ENCODE results near the gene AP5Z1.
"Not testable (repeated sequence)": the region's sequence is repeated elsewhere in the genome, so short reads cannot be mapped to it uniquely, and the experiment has no call there.

AP5Z1 gene

DNA sequence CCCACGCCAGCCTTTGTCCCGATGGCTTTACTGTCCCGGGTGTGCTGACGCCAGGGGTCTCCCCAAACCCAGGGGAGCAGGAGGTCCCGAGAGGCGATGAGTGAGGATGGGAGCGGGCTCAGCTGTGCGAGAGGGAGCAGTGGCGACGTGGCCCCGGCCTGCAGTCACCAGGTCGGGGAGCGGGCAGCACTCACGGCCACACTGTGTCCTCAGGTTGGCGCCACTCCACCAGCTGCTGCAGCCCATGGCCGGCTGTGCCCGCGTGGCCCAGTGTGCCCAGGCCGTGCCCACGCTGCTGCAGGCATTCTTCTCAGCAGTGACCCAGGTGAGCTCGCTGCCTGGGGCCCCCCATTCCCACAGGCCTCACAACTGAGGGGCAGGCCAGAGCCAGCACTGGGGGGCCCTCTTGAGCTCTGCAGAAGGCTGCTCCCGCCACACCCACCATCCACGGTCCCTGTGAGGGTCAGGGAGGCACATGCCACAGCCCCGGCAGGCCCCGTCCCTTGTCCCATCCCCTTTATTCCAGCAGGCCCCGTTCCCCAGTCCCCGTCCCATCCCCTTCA lies 13.3 kb downstream of the AP5Z1 start:
- no peak for DNase-seq

DNA sequence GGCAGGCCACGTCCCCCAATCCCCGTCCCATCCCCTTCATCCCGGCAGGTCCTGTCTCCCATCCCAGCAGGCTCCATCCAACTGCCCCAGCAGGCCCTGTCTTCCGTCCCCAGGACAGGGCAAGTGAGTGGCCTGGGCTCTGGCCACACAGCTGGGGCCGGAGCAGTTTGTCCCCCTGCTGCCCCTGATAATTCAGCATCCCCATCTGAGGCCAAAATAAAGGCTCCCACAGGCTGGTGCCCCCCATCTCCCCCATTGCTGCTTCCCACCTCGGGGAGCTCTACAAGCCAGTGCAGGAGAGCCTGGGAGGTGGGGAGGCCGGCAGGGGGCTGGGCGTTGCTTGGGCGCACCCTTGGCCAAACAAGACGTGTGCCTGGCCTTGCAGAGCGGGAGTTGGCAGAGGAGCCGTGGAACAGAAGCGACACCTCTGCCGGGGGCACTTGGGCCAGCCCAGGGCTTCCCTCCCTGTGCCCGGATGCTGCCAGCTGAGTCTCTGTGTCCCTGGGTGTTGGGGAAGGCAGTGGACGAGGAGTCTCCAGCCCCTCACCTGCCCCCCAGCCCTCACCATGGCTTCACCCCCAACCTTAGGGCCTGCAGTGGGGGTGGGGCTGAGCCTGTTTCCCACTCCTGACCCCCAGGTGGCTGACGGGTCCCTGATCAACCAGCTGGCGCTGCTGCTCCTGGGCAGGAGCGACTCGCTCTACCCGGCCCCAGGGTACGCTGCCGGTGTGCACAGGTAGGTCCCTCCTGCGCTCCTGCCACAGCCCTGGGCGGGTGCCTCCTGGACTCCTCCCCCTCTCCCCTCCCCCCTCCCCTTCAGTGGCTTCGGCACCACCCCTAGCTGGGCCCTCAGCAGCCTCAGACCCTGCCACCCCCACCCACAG lies 14.0 kb downstream of the AP5Z1 start:
- no peak for DNase-seq

DNA sequence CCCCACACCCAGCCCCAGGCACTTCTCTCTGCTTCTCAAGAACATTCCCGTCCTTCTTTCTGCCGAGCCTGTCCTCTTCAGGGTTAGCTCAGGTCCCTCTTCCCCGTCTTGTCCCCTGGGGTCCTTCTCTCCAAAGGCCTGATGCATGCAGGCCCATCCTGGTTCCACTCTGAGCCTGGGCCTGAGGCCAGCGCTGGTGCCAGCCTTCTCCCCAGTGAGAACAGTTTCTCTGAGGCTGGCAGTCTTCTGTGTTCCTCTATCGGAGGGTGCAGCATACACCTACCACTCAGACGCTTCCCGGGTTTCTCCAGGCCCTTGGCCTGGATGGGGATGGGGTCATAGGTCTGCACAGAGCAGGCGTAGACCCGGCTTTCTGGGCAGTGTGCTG lies 14.6 kb downstream of the AP5Z1 start:
- no peak for DNase-seq

DNA sequence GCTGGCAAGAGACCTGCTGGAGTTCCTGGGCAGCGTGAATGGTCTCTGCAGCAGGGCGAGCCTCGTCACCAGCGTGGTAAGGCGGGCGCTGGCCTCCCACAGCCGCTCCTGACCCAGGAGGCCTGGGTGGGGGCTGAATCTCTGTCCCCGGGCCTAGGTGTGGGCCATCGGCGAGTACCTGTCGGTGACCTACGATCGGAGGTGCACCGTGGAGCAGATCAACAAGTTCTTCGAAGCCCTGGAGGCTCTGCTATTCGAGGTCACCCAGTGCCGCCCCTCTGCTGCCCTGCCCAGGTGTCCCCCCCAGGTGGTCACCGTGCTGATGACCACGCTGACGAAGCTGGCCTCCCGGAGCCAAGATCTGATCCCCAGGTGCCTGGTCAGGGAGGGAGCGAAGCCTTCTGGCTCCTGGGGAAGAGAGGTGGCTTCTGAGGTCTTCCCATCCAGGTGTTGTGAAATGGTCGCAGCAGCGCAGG lies 15.1 kb downstream of the AP5Z1 start:
- DNase-seq: no peak

DNA sequence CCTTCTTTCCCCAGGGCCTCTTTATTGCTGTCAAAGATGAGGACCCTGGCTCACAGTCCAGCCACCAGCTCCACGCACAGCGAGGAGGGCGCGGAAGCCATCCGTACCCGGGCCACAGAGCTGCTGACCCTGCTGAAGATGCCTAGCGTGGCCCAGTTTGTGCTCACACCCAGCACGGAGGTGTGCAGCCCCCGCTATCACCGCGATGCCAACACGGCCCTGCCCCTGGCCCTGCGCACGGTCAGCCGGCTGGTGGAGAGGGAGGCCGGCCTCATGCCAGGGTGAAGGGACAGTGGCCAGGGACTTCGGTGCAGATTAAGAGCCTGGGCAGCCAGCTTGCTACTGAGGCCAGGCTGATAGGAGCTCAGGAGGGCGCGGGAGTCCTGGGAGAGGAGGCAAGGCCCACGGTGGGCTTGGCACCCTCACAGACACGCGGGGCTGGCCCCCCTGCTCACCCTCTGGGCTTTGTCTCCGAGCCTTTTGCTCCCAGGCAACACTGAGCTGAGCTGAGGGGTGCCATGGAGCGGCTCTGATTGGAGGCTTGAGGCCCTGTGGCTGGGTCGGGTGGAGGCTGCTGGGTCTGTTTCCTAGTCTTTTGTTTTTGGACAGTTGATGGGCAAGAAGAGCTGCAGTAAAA lies 15.8 kb downstream of the AP5Z1 start:
- DNase-seq: no peak

DNA sequence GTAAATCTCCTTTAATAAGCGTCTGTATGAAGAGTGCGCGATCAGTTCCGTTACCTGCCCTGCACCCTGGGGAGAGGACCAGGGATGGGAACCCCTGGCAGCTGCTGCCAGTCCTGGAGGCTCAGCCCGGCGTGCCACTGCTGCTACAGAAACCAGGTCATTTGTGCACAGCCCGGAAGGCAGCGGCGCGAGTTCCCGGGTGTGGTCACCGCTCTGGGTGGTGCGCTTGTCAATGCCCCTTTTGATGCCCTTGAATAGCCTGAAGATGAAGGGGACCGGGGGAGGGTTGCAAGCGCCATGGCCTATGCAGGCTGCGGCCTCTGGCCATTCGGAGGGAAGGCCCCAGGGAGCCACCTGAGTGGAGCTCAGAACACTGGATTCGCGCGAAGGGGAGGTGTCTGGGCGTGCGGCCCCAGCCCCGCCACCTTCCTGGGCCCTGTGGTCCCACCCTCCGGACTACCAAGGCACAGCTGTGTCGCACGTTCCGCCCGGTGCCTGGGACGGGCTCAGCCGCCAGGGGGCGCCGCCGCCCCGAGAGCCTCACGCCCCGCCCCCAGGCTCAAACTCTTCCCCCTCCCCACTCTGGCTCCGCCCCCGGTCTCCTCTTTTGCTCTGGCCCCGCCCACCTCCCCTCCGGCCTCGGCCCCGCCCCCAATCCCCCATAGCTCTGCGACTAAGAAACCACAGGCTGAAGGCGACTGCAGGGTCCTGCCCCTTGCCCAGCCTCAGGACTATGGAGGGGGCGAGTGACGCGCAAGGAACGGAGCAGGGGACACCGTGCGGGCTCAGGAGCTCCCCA lies 16.5 kb downstream of the AP5Z1 start:
- peak; percentile 78 for DNase-seq

DNA sequence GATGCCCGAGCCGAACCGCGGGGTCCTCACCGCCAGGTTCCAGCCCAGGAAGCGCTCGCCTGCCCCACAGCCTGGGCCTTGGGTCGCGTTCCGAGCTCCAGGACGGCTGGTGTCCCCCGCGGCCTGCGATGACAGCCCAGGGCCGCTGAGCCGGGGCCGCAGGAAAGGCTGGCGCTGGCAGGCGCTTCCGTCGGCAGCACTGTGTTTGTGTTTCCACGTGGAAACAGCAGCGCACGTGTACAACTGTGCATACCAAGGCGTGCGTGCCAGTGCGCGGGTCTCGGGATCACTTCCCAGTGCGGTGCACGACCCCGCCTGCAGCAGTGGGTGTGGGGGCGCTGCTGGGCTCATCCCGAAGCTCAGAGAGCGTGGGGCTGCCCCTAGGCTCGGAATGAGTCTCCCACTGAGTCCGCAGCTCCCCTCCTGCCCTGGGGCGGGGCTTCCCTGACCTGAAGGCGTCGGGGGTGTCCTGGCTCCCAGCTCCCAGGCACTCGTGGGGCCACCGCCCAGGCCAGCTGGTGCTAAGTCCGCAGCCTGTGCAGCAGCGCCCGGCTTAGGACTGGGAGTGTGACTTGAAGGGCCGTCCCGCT lies 17.2 kb downstream of the AP5Z1 start:
- DNase-seq: peak; percentile 18

DNA sequence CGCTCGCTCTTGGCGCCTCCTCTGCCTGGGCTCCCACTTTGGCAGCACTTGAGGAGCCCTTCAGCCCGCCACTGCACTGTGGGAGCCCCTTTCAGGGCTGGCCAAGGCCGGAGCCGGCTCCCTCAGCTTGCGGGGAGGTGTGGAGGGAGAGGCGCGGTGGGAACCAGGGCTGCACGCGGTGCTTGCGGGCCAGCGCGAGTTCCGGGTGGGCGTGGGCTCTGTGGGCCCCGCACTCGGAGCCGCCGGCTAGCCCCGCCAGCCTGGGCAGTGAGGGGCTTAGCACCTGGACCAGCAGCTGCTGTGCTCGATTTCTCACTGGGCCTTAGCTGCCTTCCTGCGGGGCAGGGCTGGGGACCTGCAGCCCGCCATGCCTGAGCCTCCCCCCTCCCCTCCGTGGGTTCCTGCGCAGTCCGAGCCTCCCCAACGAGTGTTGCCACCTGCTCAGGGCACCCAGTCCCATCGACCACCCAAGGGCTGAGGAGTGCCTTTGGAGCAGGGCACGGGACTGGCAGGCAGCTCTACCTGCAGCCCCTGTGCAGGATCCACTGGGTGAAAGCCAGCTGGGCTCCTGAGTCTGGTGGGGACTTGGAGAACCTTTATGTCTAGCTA lies 18.1 kb downstream of the AP5Z1 start:
- not testable (repeated sequence) for DNase-seq

DNA sequence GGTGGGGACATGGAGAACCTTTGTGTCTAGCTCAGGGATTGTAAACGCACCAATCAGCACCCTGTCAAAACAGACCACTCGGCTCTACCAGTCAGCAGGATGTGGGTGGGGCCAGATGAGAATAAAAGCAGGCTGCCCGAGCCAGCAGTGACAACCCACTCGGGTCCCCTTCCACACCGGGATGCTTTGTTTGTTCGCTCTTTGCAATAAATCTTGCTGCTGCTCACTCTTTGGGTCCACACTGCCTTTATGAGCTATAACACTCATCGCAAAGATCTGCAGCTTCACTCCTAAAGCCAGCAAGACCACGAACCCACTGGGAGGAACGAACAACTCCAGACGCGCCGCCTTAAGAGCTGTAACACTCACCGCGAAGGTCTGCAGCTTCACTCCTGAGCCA lies 18.7 kb downstream of the AP5Z1 start:
- DNase-seq: not testable (repeated sequence)

DNA sequence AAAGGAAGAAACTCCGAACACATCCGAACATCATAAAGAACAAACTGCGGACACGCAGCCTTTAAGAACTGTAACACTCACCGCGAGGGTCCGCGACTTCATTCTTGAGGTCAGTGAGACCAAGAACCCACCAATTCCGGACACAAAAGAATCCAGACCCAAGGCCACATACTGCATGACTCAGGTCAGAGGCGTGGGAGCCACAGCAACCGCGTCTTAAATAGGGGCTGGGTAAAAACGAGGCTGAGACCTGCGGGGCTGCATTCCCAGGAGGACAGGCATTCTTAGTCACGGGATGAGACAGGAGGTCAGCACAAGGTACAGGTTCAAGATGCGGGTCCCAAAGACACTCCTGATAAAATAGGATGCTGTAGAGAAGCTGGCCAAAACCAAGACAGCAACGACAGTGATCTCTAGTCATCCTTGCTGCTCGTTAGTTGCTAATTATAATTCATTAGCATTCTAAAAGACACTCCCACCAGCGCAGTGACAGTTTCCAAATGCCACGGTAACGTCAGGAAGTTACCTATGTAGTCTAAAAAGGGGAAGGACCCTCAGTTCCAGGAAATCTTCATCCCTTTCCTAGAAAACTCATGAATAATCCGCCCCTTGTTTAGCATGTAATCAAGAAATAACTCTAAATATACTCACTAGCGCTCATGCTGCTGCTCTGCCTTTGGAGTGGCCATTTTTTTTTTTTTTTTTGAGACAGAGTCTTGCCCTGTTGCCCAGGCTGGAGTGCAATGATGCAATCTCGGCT lies 19.3 kb downstream of the AP5Z1 start:
- DNase-seq: no peak

DNA sequence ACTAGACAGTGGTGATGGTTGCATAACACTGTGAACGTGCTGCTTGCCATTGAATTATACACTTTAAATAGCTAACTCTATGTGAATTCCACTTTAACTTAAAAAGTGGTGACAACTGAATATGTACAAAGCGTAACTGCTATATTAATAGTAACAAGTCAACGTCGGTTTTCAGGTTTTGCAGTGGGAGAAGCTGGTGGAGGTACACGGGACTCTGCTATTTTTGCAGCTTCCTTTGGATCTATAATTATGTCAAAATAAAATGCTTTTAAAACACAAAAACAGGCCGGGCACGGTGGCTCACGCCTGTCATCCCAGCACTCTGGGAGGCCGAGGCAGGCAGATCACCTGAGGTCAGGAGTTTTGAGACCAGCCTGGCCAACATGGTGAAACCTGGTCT lies 21.0 kb downstream of the AP5Z1 start:
- no peak for DNase-seq

DNA sequence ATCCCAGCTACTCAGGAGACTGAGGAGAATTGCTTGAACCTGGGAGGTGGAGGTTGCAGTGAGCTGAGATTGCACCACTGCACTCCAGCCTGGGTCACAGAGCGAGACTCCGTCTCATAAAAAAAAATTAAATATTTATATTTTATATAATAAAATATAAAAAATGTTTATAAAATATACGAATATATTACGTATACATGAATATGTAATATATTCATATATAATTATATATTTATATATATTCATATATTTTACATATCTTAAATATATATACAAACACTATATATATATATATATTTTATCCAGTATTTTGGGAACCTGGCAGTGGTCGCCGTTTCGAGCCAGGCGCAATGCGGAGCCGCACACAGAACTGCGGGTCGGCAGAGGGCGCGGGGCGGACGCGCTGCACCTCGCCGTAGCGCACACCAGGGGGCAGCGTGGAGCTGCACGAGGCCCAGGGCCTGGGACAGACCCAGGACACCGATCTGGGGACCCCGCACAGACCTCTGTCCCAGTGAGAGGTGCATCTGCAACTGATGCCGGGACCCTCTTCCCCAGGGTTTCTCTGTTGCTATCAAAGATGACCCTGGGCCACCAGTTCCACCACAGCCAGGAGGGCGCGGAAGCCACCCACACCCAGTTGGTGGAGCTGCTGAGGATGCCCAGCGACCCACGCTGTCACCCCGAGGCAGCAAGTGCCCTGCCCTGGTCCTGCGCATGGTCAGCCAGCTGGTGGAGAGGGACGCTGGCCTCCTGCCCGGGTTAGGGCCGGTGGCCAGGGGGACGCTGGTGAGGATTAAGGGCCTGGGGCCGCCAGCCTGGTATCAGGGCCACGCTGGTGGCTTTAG lies 22.7 kb downstream of the AP5Z1 start:
- peak; percentile 62 for DNase-seq

DNA sequence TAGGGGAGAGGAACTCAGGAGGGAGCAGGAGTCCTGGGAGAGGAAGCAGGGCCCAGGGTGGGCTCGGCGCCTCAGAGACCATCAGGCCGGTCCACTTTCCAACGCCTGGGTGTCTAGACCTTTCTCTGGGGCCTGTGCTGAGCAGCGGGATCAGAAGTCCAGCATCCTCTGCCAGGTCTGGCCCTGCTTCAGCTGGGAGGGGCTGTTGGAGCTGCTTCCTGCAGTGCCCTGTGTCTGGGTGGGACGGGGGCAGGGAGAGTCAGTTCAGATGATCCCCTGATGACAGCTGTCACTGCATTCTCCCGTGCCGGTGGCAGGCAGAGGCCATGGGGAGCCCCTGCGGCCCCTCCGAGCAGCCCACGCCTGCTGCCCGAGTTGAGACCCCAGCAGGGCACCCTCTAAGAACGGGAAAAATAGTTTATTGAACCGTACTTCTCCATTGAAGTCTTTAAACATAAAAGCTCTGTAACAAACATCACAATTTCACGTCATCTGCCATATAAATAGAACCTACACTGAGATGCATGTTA lies 23.3 kb downstream of the AP5Z1 start:
- DNase-seq: no peak

DNA sequence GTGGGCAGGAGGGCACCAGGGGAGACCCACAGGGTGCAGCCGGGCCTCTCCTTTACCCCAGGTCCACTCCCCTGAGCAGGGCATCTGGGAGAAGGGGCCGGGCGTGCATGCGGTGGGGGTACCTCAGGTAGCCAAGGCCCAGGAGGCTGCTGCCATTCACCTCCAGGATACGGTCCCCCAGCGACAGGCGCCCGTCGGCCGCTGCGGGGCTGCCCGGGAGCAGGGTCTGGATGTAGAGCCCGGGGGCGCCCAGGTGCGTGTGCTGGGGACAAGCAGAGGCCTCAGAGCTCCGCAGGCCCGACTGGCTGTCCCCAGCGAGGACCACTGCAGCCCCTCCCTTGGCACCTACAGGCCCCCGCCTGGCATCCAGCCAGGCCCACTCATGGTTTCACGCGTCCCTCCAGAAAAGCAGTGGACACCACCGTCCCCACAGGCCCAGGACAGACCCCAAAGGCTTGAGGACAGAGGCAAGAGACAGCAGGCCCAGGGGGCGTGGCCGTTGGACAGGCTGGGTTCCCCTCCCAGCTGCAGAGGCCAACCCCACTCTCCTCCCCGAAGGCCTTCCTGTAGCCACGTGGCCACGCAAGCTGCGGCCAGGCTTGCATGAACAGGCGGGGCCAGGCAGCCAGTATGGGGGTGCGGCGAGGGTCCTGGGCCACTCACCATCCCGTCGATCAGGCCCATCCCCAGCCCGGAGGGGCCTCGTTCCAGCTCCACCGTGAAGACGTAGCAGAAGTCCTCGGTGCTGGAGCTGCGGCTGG lies 24.3 kb downstream of the AP5Z1 start:
- DNase-seq: no peak

DNA sequence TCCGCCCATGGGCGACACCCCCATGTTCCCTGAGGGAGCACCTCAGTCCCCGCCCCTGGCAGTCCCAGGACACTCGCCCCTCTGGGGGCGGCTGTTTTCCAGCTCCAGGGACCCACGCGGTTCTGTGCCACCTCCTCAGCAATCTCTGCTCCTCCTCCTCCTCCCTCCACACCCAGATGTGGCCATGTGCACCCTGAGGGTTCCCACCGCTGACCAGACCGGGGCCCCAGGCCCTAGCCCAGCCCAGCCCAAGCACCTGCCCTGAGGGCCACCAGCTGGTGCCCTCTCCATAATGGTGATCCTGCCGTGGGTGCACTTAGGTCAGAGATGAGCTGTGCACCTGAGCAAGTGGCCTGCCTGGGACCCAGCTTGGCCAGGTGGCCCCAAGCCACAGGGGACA lies 25.1 kb downstream of the AP5Z1 start:
- no peak for DNase-seq

DNA sequence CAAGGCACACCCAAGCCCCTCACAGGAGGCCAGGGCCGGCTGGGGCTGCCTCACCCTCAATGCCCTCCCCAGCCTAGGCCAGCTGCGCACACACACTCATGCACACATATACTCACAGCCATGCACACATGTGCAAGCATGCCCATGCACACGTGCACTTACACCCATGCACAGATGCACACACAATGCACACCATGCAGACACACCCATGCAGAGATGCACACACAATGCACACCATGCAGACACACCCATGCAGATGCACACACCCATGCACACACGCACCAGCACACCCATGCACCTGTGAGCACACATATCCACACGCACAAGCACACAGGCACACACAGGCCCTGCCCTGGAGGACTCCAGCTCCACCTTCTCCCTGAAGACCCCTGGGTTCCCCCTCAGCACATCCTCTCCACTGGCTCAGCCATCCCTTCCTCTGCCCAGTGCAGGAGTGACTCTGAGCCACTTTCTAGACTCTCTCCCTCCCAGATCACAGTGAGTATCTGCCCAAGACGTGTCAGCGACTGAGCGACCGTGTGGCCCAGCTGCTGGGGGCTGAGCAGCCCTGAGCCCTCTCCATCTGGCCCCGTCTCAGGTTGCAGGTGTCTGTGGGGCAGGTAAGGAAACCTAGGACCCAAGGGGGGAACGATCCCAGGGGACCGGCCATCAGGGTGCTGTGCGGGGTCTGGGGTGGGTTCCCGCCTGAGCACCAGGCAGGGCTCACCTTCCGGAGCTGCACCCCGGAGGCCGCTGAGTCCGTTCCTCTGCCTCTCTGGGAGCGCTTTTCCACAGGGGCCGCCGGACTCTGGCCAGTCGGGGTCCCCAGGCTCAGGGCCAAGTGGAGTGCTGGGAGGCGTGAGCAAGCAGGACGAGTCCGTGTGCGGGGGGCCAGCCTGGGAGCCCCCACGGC lies 25.8 kb downstream of the AP5Z1 start:
- no peak for DNase-seq

DNA sequence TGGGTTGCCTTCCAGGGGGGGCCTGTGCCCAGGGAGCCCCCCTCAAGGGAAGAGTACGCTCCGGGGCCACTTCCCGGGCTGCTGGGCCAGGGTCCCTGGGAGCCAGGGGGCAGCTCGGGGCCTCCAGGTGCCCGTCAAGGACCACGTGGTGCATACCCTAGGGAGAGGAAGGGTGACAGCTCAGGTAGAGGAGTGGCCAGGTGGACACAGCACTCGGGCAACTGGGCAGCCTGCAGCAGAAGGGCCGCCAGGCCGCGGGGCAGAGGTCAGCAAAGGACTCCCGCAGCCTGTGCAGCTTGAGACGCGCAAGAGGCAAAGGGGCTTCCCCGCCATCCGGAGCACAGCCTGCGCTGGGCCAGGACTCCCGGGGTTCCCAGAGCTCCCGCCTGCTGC lies 26.4 kb downstream of the AP5Z1 start:
- DNase-seq: no peak

DNA sequence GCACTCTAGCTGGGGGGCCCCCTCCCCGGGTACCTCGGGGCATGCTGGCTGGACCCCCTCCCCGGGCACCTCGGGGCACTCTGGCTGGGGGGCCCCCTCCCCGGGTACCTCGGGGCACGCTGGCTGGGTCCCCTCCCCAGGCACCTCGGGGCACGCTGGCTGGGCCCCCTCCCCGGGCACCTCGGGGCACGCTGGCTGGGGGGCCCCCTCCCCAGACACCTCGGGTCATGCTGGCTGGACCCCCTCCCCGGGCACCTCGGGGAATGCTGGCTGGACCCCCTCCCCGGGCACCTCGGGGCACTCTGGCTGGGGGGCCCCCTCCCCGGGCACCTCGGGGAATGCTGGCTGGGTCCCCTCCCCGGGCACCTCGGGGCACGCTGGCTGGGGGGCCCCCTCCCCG lies 27.2 kb downstream of the AP5Z1 start:
- DNase-seq: not testable (repeated sequence)

Measured in CD4-positive, alpha-beta T cell treated with Interleukin-10 for 1 hour (primary cell).